ENCODE results near the gene CD44. TPM values are rescaled to one million over a fixed set of nuclear protein-coding genes. Genes with fewer than 3 reads are reported as not detected.

CD44 gene
- total RNA-seq, 1 experiment from 2014 or later, result 200 TPM

GRCh38 chr11:35260342-35260985 lies 121.5 kb downstream of the CD44 start:
- peak; percentile 60 for DNase-seq (ENCODE audit: low read depth)

- no peak for DNase-seq (ENCODE audit: low read depth)
Observed at GRCh38 chr11:35261197-35261596, 122.2 kb downstream of the CD44 start.

GRCh38 chr11:35262056-35262455 lies 123.1 kb downstream of the CD44 start:
- no peak for DNase-seq (ENCODE audit: low read depth)

- DNase-seq (ENCODE audit: low read depth), result no peak
Observed at GRCh38 chr11:35262735-35263134, 123.8 kb downstream of the CD44 start.

- DNase-seq (ENCODE audit: low read depth), result no peak
Observed at GRCh38 chr11:35265755-35266454, 126.9 kb downstream of the CD44 start.

- peak; percentile 68 for DNase-seq (ENCODE audit: low read depth)
Observed at GRCh38 chr11:35267504-35267903, 128.5 kb downstream of the CD44 start.

- no peak for DNase-seq (ENCODE audit: low read depth)
Observed at GRCh38 chr11:35270342-35270741, 131.4 kb downstream of the CD44 start.

- DNase-seq (ENCODE audit: low read depth), result no peak
Observed at GRCh38 chr11:35271031-35271430, 132.1 kb downstream of the CD44 start.

GRCh38 chr11:35272391-35272902 lies 133.5 kb downstream of the CD44 start:
- DNase-seq (ENCODE audit: low read depth), result no peak

- DNase-seq (ENCODE audit: low read depth), result peak; percentile 22
Observed at GRCh38 chr11:35274909-35275785, 136.2 kb downstream of the CD44 start.

- no peak for DNase-seq (ENCODE audit: low read depth)
Observed at GRCh38 chr11:35275786-35276170, 136.8 kb downstream of the CD44 start.

GRCh38 chr11:35276396-35277145 lies 137.6 kb downstream of the CD44 start:
- peak; percentile 32 for DNase-seq (ENCODE audit: low read depth)

GRCh38 chr11:35277827-35278226 lies 138.9 kb downstream of the CD44 start:
- DNase-seq (ENCODE audit: low read depth), result no peak

- DNase-seq (ENCODE audit: low read depth), result no peak
Observed at GRCh38 chr11:35280727-35281126, 141.8 kb downstream of the CD44 start.

GRCh38 chr11:35281169-35281688 lies 142.3 kb downstream of the CD44 start:
- DNase-seq (ENCODE audit: low read depth), result no peak

Other genes with a start within 250 kb of the CD44 start
- 55.6 and 73.3 TPM in 2 replicates for gene APIP, start 222.8 kb upstream of the CD44 start, total RNA-seq (2014; rRNA removed; shearing (Covaris generic))
- gene PDHX, start 222.6 kb upstream of the CD44 start, total RNA-seq (2014; rRNA removed; shearing (Covaris generic)), result 52.5 and 68.2 TPM in 2 replicates

Measured in Daoy (cell line).